Loucy (cell line): ENCODE measurements around the gene SPIRE2.

Experiments used
- CTCF ChIP-seq: fragments of 200-600 bp; sonication (generic); conservative IDR thresholded peaks from 2 replicates; pipeline ENCODE4 v1.5.1; 2014; ENCODE audit warnings: mild to moderate bottlenecking, antibody characterized with exemption, low read length
- EZH2phosphoT487 ChIP-seq: fragments of 200-600 bp; IDR thresholded peaks from 2 replicates; pipeline ENCODE4 v1.6.1; 2018; ENCODE audit warnings: antibody characterized with exemption, mild to moderate bottlenecking, moderate library complexity, borderline replicate concordance

GRCh38 chr16:89859615-89860007, 31.3 kb downstream of the SPIRE2 start:
- TF ChIP-seq CTCF (no peak), EZH2phosphoT487 (no peak)
